ENCODE data around the gene RNU6-7. TPM values are rescaled to one million over a fixed set of nuclear protein-coding genes. Genes with fewer than 3 reads are reported as not detected.

The RNU6-7 gene
- total and polyA plus RNA-seq, 2 of the 13 experiments (the other 11 are each of a cell fraction or from before 2014, with no cell fraction given) = under 0.01 TPM; not detected in 1

GRCh38 chr14:32202998-32203882 is 1.4 kb downstream of the RNU6-7 start, which contains the start of gene RNU6-8 (continued):
- TF ChIP-seq PATZ1 (CRISPR knock-in tag; IDR thresholded peaks at IDR 0.05) (peak; percentile 81), NR1H2 (CRISPR knock-in tag; IDR thresholded peaks at IDR 0.05; ENCODE audit: borderline replicate concordance, low read depth) (peak; percentile 88), CC2D1A (CRISPR knock-in tag; IDR thresholded peaks at IDR 0.05) (no peak), ZNF30 (CRISPR knock-in tag; IDR thresholded peaks at IDR 0.05) (no peak), MED1 (CRISPR knock-in tag; IDR thresholded peaks at IDR 0.05) (peak; percentile 85), RBM39 (IDR thresholded peaks at IDR 0.05; ENCODE audit: low read depth, low read length, poor library complexity, severe bottlenecking) (peak; percentile 98), ZNF720 (CRISPR knock-in tag; IDR thresholded peaks at IDR 0.05) (no peak), ZNF430 (CRISPR knock-in tag; IDR thresholded peaks at IDR 0.05) (peak; percentile 95), HMGXB4 (CRISPR knock-in tag; IDR thresholded peaks at IDR 0.05; ENCODE audit: borderline replicate concordance in 1 of 2, low read depth in 1 of 2) (peak; percentile 100), ZNF703 (CRISPR knock-in tag; IDR thresholded peaks at IDR 0.05; ENCODE audit: borderline replicate concordance) (no peak), KLF6 (CRISPR knock-in tag; IDR thresholded peaks at IDR 0.05) (peak; percentile 88; the same call in 1 of the 2 replicates), AGO2 (optimal IDR thresholded peaks at IDR 0.05; ENCODE audit: low read depth, low read length) (peak; percentile 25), ZNF747 (CRISPR knock-in tag; IDR thresholded peaks at IDR 0.05; ENCODE audit: borderline replicate concordance) (peak; percentile 75; the same call in 1 of the 2 replicates), FUBP1 (CRISPR knock-in tag; IDR thresholded peaks at IDR 0.05; ENCODE audit: borderline replicate concordance) (no peak; the same call in 1 of the 2 replicates), ZSCAN9 (CRISPR knock-in tag; IDR thresholded peaks at IDR 0.05; ENCODE audit: borderline replicate concordance) (peak; percentile 98), ZNF597 (CRISPR knock-in tag; IDR thresholded peaks at IDR 0.05) (peak; percentile 41; the same call in 1 of the 2 replicates), ZNF878 (CRISPR knock-in tag; IDR thresholded peaks at IDR 0.05) (peak; percentile 92), WIZ (CRISPR knock-in tag; IDR thresholded peaks at IDR 0.05) (peak; percentile 65), CEBPB (IDR thresholded peaks at IDR 0.05; ENCODE audit: borderline replicate concordance, low read depth, low read length) (peak; percentile 40; the same call in 1 of the 2 replicates), ZNF614 (CRISPR knock-in tag; IDR thresholded peaks at IDR 0.05; ENCODE audit: borderline replicate concordance) (peak; percentile 95), ZNF550 (CRISPR knock-in tag; IDR thresholded peaks at IDR 0.05; ENCODE audit: borderline replicate concordance) (0 out of 2 replicates have a peak, but pooled peaks have one; percentile 31)
